HG03066 (cell line): ENCODE measurements around the gene ICOS.

ENCODE experiments used
- ATAC-seq: cut with Tn5 transposase; IDR thresholded peaks from one replicate; pipeline ENCODE4 v1.9.1; 2021; ENCODE audit warnings: low read depth; ENCODE audit not compliant: unreplicated experiment

ICOS gene

DNA sequence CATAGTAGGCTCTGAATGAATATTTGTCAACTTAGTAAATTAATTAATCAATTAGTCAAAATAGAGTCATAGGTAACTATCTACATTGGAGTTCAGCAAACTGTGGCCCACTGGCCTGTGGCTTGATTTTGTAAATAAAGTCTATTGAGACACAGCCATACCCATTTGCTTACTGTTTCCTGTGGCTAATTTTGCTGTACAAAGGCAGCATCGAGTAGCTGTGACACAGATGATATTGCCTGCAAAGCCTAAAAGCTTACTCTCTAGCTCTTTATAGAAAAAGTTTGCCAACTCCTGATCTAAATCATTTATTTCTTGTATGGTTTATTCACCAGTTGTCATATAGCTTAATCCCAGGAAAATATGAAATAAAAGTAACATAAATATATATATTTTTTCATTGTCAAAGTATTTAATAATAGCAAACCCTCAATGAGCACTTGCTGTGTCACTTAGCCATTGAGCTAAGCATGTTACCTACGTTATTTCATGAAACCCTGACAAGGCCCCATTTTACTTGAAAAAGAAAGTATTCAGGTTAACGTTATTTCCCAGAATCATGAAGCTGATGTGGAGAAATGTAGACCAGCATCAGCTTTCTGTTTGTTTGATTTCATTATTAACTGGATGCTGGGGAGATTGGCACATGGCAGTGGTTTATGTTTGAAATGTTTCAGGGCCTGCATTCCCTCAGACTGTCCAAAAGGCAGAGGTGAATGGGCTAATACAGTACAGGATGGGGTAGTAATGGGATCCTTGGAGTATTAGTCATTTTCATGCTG is 69.6 kb downstream of the ICOS start:
- no peak for ATAC-seq

DNA sequence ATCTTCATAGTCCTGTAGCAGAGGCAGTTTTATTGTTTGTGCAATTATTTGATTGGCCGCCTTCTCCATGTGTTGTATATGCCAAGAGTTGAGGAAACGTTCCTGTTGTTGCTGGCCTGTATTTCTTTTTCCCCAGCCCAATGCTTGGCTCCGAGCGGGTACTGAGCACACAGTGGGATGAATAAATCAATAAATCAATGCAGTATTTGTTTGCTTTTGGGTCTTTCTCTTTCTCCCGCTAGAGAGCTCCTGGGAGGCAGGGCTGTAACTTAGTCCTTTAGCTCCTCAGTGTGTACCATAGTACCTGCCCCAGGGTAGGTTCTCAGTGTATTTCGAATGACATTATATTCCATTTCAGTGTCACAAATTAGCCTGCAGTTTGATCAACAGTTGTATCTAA is 71.8 kb downstream of the ICOS start:
- no peak for ATAC-seq

DNA sequence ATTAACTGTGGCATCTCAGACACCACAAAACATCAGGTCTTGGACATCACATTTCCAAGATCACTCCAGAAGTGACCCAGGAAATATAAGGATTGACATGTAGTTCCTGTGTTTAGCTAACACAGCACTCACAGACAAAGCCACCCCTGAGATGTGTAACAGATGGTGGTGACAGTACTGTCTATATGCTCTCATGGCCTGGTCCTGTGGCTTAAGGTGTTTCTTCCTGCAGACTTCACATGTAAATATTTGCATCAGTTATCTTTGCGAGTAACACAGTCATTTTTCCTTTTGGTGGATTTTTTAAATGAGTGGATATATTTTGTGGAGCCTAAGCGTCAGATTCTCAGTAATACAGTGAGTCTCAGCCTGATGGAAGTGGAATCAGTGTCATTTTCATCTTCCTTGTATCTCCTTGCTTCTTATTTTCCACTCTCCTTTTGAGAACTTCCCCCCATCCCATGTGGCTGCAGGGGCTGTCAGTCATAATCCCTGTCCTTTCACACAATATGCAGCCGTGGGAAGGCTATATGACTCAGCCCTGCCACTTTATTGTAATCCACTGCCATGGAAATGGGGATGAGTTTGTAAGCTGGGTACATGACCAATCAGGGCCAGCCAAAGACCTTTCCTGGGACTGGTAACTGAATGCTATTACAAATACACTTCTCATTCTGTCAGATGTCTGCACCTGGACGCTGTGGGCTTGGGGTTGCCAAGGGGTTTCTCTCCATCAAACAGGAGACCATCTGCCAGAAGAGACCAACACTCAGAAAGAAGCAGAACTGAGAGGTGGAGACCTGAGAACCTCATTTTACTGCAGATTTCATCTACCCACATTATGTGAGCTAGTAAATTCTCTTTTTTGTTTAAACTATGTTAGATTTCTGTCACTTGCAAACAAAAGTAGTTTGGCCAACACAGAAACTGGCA is 74.3 kb downstream of the ICOS start:
- ATAC-seq = no peak
